DLD1 (cell line): Measurements from ENCODE around the gene PARD6G.
"Not testable (repeated sequence)": the region's sequence is repeated elsewhere in the genome, so short reads cannot be mapped to it uniquely, and the experiment has no call there.

Source experiments
- in situ Hi-C: cut with HindIII; loops from 2 replicates; pipeline ENCODE4 v1.10.0; 2017; ENCODE audit warnings: low sequenced_read_pairs

The PARD6G gene

DNA sequence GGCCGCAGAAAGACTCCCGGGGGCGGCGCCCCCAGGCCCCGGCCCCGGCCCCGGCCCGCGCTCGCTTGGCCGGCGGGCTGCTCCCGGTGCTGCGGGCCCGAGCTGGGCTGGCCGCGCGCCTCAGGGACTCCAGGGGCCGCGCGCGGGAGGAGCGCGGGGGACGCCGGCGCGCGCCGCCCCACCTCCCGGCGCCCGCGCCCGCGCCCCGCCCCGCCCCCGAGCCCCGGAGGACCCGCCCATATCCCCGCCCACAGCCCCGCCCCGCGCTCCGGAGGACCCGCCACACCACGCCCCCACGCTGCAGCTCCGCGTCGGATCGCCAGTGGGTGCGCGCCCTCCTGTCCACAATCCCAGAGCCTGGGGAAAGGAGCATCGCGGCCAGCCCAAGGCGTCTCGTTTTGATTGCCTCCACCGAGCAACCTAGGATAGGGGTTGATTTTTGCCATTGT is at the start of gene PARD6G:
Gene PARD6G (minus strand): TSS at position 122 of the 449 bp plus-strand sequence. CDS start 166 bp downstream, outside the sequence.
- in situ Hi-C loops: no loop called here

DNA sequence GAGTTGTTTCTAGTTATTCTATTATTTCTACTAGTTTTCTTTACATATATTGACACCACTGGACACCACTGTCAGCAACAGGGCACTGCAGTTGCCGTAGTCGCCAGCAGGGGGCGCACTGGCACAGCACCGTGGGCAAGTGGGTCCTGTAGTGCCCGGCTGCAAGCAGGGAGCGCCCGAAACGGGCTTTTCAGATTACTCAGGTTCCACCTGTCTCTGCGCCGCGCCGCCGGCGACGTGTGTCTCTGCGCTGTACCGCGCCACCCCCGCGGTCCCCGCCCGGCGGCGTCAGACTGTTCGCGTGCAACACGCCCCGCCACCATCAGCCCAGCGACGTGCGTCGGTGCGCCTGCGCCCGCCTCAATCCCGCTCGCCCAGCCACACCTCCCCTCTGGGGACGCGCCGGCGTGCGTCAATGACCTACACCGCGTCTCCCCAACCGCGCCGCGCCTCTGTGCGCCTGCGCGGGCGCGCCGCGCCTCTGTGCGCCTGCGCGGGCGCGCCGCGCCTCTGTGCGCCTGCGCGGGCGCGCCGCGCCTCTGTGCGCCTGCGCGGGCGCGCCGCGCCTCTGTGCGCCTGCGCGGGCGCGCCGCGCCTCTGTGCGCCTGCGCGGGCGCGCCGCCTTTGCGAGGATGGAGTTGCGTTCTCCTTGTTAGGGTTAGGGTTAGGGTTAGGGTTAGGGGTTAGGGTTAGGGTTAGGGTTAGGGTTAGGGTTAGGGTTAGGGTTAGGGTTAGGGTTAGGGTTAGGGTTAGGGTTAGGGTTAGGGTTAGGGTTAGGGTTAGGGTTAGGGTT is 15.1 kb upstream of the PARD6G start:
- in situ Hi-C loops: not testable (repeated sequence)

- in situ Hi-C loops: no loop called here
These were observed 12.3 kb upstream of the PARD6G start for GRCh38 chr18:80259610-80260009.

DNA sequence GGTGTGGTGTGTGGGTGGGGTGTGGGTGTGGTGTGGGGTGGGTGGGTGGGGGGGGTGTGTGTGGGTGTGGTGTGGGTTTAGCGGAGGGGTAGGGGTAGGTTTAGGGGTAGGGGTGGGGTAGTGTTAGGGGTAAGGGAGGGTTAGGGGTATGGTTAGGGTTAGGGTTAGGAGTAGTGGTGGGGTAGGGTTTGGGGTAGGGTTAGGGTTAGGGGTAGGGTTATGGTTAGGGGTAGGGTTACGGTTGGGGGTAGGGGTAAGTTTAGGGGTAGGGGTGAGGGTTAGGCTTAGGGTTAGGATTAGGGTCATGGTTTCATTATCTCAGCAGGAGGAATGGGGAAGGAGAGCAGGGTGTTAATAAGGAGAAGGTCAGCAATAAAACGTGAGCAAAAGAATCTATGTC is 11.3 kb upstream of the PARD6G start:
- in situ Hi-C loops: no loop called here

DNA sequence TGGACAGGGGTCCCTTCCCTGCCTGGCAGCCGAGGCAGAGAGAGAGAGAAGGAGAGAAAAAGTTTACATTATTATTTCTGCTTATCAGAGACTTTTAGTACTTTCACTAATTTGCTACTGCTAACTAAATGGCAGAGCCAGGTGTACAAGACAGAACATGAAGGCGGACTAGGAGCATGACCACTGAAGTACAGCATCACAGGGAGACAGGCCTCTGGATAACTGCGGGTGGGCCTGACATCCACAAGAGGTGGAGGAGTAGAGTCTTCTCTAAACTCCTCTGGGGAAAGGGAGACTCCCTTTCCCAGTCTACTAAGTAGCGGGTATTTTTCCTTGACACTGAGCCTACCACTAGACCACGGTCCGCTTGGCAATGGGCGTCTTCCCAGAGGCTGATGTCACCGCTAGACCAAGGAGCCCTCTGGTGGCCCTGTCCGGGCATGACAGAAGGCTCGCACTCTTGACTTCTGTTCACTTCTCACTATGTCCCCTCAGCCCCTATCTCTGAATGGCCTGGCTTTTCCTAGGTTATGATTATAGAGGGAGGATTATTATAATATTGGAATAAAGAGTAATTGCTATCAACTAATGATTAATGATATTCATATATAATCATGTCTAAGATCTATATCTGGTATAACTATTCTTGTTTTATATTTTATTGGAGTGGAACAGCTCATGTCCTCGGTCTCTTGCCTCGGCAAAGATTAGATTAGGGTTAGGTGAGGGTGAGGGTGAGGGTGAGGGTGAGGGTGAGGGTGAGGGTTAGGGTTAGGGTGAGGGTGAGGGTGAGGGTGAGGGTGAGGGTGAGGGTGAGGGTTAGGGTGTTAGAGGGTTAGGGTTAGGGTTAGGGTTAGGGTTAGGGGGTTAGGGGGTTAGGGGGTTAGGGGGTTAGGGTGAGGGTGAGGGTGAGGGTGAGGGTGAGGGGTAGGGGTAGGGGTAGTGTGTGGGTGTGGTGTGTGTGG is 10.5 kb upstream of the PARD6G start:
- in situ Hi-C loops: not testable (repeated sequence)

DNA sequence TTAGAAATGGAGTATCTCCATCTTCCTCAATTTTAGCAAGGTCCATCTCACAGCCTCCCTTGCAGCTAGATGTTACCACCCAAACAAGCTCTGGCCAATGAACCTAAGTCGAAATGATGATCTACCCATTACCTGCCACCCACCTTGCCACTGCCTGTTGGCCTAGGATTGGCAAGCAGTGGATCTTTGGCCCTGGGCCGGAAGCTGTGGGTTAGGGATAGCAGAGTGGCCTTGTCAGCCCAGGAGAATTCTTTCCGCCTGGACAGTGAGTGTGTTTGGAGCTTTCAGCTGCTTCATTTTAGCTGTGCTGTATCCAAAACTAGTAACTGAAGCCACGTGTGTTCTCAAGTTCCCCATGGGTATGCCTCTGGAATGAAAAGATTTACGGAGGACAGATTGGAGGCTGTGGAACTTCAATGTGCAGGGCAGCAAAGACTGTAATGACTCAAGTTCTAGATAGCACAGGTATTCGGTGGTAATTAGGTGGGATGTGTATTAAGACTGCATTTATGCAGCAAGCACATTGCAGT is 7.7 kb upstream of the PARD6G start:
- in situ Hi-C loops: no loop called here

DNA sequence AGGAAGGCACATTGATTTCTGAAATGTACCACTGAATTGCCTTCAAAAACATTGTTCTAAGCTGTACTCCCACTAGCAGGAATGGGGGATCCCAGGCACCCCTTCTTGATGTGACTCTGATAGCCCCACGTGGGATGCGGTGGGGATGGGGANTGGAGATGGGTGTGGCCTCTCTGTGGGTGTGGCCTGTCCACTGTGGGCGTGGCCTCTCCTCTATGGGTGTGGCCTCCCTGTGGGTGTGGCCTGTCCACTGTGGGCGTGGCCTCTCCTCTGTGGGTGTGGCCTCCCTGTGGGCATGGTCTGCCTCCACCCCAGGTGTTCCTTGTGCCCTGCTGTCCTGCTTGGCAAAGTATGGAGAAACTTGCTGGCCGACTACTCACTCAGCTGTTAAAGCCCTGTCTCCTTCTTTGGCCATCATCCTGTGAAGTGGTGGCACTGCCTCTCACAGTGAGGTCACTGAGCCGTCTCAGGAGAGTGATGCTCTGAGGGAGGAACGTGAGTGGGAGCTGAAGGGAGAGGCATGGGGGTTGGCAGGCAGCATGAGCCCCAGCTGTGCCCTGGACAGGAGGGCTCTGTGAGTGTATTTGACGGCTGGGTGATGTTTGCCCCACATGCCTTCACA is 6.7 kb upstream of the PARD6G start:
- in situ Hi-C loops: no loop called here

- in situ Hi-C loops: no loop called here
These were observed 5.9 kb upstream of the PARD6G start for GRCh38 chr18:80253236-80253635.

GRCh38 chr18:80252136-80252535 is 4.8 kb upstream of the PARD6G start:
- in situ Hi-C loops: no loop called here

DNA sequence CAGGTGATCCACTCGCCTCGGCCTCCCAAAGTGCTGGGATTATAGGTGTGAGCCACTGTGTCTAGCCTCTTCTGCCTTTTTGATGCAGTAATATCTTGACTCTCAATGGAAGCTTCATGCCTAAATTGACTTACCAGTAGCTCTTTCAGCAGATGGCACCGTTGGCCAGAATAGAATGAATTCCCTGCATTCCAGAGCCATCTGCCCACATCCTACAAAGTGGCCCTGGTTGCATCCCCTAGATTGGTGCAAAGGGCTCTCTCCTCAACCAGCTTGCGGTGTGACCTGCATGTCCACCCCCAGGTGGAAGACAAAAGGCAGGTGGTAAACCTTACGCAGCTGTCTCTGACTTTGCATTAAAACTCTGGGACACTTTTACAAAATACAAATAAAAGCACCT is 4.4 kb upstream of the PARD6G start:
- in situ Hi-C loops: no loop called here

- in situ Hi-C loops: no loop called here
These were observed 3.5 kb upstream of the PARD6G start for GRCh38 chr18:80250740-80251364.

DNA sequence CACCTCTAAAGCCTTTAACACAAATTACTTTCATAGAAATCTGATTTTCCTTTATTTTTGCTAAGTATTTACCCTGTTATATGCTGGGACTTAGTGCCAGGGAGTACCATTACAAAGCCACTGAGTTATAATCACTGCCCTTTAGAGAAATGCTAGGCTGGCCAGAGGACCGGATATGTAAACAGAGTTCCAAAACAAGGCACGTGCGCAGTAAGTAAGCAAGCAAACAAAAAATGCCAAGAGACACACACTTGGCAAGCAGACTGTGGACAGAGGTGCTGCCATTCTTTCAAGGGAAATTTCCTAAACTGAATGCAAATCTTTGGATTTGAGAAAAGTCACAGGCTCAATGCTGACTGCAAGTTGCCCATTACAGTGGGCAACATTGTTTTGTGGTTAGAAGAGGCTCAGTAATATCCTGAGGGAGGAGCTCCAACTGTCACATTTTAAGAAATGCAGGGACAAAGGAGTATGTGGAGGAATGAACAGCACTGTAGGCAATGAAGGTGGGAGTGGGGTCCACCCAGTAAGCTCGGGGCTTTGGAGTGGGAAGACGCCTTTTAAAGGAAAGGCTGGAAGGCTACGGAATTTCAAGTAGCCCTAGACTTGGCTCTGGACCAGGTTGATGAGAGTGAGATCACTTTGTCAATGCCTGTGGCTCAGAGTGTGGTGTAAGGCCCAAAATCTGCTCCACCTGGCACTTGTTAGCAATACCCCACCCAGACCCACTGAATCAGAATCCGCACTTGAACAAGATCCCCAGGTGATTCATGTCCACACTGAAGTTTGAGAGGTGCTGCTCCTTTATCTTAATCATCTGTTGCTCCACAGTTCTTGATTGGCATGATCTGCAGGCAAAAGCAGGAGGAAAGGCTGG is 2.1 kb upstream of the PARD6G start:
- in situ Hi-C loops: no loop called here

DNA sequence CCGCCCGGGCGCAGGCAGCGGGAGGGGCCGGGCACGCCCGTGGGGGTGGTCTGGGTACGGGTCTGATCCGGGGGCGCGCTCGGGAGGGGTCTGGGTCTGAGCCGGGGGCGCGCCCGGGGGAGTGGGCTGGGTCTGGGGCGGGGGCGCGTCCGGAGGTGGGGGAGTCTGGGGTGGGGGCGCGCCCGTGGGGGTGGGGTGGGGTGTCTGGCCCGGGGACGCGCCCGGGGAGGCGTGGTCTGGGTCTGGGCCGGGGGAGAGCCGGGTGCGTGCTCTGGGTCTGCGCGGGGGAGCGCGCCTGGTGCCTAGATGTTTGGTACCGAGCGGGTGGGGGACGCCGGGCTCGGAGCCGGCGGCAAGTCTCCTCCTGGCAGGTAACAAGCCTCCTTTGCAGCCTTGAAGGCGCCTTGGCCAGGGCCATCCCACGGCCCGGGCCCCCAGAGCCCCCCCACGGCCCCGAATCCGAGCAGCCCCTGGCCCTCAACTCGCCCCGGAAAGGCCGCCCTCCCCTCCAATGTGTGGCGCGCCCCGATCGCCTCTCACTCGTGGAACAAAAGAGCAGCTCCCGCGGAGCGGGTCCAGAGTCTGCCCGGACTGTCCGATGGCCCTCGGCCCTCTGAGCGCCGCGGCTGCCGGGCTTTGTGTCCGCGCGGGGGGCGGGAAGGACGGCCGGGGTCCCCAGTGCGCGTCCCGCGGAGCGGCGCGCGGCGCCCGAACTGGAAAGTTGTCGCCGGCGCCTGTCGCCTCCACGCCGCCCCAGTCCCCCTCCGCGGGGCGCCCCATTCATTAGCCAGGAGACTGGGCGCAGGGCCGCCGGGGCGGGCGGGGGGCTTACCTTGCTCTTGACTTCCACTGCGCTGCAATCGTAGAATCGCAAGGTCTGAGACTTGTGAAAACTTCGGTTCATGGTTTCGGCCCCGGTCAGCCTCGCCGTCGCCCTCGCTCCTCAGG is 595 bp downstream of the PARD6G start:
- in situ Hi-C loops: no loop called here

DNA sequence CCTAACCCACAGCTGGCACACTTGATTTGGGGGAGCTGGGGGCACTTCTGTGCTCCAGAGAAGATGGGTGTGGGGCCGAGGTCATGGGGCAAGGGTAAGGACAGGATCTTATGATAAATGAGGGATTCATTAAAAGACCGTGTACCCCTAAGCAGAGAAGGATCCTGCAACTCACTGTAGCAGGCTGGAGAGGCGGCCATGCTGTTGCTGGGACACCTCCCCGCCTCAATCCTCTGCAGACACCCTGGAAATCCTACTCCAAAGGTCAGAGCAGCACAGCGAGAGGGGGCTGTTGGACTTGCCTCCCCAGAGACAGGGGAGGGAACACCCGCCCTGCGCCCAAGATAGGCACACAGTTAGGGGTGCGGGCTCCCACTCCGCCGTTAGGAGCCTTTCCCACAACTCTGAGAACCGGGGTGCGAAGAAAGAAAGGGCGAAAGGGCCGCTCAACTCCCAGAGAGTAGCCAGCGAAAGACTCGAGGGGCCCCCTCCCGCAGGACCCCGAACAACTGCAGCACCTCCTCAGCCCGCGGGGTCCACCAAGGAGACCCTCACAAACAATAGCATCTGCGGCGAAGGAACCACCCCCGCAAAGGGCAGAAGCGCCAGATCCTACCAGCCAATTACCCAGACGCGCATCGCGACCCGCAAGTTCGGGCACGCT is 1.4 kb downstream of the PARD6G start:
- in situ Hi-C loops: no loop called here

DNA sequence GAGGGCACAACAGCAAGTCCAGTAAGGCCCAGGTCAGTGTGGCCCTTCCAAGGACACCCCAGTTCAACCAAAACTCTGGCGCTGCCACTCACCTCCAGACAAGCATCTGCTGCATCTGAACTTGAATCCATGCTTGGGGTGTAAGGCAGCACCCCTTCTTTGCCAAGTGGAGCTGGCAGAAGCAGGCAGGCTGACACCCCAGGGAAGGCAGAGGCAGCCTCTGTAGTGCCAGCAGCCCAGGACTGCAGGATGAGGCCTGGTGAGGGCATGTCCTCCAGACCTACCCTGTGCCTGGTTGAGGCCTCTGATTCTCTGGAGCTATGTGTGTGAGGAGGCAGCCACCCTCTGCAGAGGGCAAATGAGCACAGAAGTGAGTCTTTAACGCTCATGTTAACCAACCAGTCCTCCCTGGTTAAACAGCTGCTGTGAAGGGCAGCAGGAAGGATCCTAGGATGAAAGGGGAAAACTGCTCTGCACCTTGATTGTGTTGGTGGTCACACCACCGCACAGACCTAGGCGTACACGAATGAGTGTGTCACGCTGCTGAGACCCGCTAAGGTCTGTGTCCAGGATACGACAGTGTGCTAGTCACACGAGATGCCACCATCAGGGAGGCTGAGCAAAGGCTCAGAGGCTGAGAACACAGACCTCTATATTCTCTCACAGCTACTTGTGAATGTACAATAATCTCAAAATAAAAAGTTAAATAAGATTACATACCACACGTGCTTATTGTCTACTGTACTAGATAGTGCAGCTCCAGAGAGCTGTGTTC is 2.2 kb downstream of the PARD6G start:
- in situ Hi-C loops: no loop called here

GRCh38 chr18:80244167-80244566 is 3.1 kb downstream of the PARD6G start:
- in situ Hi-C loops: no loop called here

- in situ Hi-C loops: no loop called here
These were observed 4.1 kb downstream of the PARD6G start for GRCh38 chr18:80243204-80243603.
